GM23338 (cell line): Measurements from ENCODE around the gene OSBPL5. TPM values are rescaled to one million over a fixed set of nuclear protein-coding genes. Genes with fewer than 3 reads are reported as not detected.

Experiments
- ATAC-seq: fragments of 200-7000 bp; cut with Tn5 transposase; 3 replicates; pipeline ENCODE4 v1.9.1; 2020
- DNase-seq: peaks from one replicate; pipeline ENCODE4 v3.0.0-alpha.2; 2015; ENCODE audit warnings: low spot score
- H2AFZ ChIP-seq: fragments of 200-600 bp; sonication (generic); 2 replicates; pipeline ENCODE4 v1.8.0; 2016; ENCODE audit warnings: antibody characterized with exemption, mild to moderate bottlenecking, moderate library complexity
- H3F3A ChIP-seq: fragments of 200-600 bp; sonication (generic); replicated peaks from 2 replicates; pipeline ENCODE4 v1.8.0; 2017; ENCODE audit warnings: antibody characterized with exemption, mixed run types, low read depth
- H3K27ac ChIP-seq: fragments of 200-600 bp; sonication (generic); 2 replicates; pipeline ENCODE4 v1.6.1; 2016; ENCODE audit warnings: low read depth
- H3K27me3 ChIP-seq: fragments of 200-600 bp; sonication (generic); 2 replicates; pipeline ENCODE4 v1.8.0; 2016; ENCODE audit warnings: mild to moderate bottlenecking, mixed run types, moderate library complexity; ENCODE audit not compliant: insufficient read depth
- H3K36me3 ChIP-seq: fragments of 200-600 bp; sonication (generic); 2 replicates; pipeline ENCODE4 v1.8.0; 2016; ENCODE audit warnings: mild to moderate bottlenecking; ENCODE audit not compliant: insufficient read depth
- H3K4me1 ChIP-seq: fragments of 200-600 bp; sonication (generic); 2 replicates; pipeline ENCODE4 v1.8.0; 2016; ENCODE audit warnings: mild to moderate bottlenecking, moderate library complexity; ENCODE audit not compliant: insufficient read depth
- H3K4me2 ChIP-seq: fragments of 200-600 bp; sonication (generic); 2 replicates; pipeline ENCODE4 v1.7.1; 2017; ENCODE audit warnings: mixed run types
- H3K4me3 ChIP-seq: fragments of 200-600 bp; sonication (generic); 2 replicates; pipeline ENCODE4 v1.6.1; 2016; ENCODE audit warnings: mixed run types
- H3K79me2 ChIP-seq: fragments of 200-600 bp; sonication (generic); replicated peaks from 2 replicates; pipeline ENCODE4 v1.8.0; 2017; ENCODE audit warnings: mild to moderate bottlenecking; ENCODE audit not compliant: insufficient read depth
- H3K9me2 ChIP-seq: fragments of 200-600 bp; sonication (generic); 2 replicates; pipeline ENCODE4 v1.8.0; 2017; ENCODE audit not compliant: insufficient read depth
- H4K20me1 ChIP-seq: fragments of 200-600 bp; sonication (generic); replicated peaks from 2 replicates; pipeline ENCODE4 v1.8.0; 2017; ENCODE audit warnings: mild to moderate bottlenecking; ENCODE audit not compliant: insufficient read depth
- H3K27ac Mint-ChIP-seq: 2 replicates; pipeline ENCODE4 v1.8.0; 2020; ENCODE audit warnings: inconsistent platforms, mild to moderate bottlenecking, moderate library complexity, mixed read lengths
- H3K27me3 Mint-ChIP-seq: 3 replicates; pipeline ENCODE4 v1.8.0; 2022; ENCODE audit warnings: low read depth, mild to moderate bottlenecking, moderate library complexity, mixed read lengths, inconsistent platforms; ENCODE audit not compliant: insufficient read depth, poor library complexity
- H3K36me3 Mint-ChIP-seq: 3 replicates; pipeline ENCODE4 v1.8.0; 2021; ENCODE audit warnings: low read depth, mild to moderate bottlenecking, inconsistent platforms, moderate library complexity, mixed read lengths
- H3K4me1 Mint-ChIP-seq: 3 replicates; pipeline ENCODE4 v1.8.0; 2020; ENCODE audit warnings: mild to moderate bottlenecking, inconsistent platforms, mixed read lengths
- H3K4me3 Mint-ChIP-seq: 3 replicates; pipeline ENCODE4 v1.8.0; 2021; ENCODE audit warnings: moderate library complexity, mild to moderate bottlenecking, inconsistent platforms, mixed read lengths
- H3K9me3 Mint-ChIP-seq: 3 replicates; pipeline ENCODE4 v1.8.0; 2020; ENCODE audit warnings: moderate library complexity, mild to moderate bottlenecking, inconsistent platforms, mixed read lengths
- CREB1 ChIP-seq: fragments of 250-450 bp; sonication (Bioruptor Pico); IDR thresholded peaks from 2 replicates; pipeline ENCODE4 v1.5.0; 2020; ENCODE audit warnings: low read depth, mild to moderate bottlenecking, moderate library complexity
- CTCF ChIP-seq, 2 experiments: fragments of 200-600 bp in 1 of 2; sonication (generic) in 1 of 2; conservative IDR thresholded peaks; 2 replicates each; pipeline versions ENCODE4 v1.5.1 to v1.6.1; 2016 to 2017; ENCODE audit warnings: antibody characterized with exemption in 2 of 2, low read depth in 2 of 2, mild to moderate bottlenecking in 2 of 2, moderate library complexity in 1 of 2
- ETS1 ChIP-seq: IDR thresholded peaks from 2 replicates; pipeline ENCODE4 v1.6.1; 2016; ENCODE audit warnings: antibody characterized with exemption
- EZH2 ChIP-seq: fragments of 200-600 bp; sonication (generic); IDR thresholded peaks from one replicate; pipeline ENCODE4 v1.8.0; 2017; ENCODE audit warnings: antibody characterized with exemption, mild to moderate bottlenecking, low read depth; ENCODE audit not compliant: unreplicated experiment
- EZH2phosphoT487 ChIP-seq: fragments of 200-600 bp; sonication (generic); IDR thresholded peaks from one replicate; pipeline ENCODE4 v1.8.1; 2018; ENCODE audit warnings: antibody characterized with exemption; ENCODE audit not compliant: unreplicated experiment
- JUNB ChIP-seq: IDR thresholded peaks from one replicate; pipeline ENCODE4 v1.6.1; 2016; ENCODE audit warnings: antibody characterized with exemption; ENCODE audit not compliant: unreplicated experiment
- NANOG ChIP-seq: IDR thresholded peaks from 2 replicates; pipeline ENCODE4 v1.6.1; 2016; ENCODE audit warnings: antibody characterized with exemption, borderline replicate concordance
- POLR2AphosphoS5 ChIP-seq: IDR thresholded peaks from 2 replicates; pipeline ENCODE4 v1.6.1; 2016; ENCODE audit warnings: antibody characterized with exemption, low read depth
- REST ChIP-seq: IDR thresholded peaks from one replicate; pipeline ENCODE4 v1.6.1; 2018; ENCODE audit warnings: antibody characterized with exemption; ENCODE audit not compliant: unreplicated experiment
- STAT1 ChIP-seq: IDR thresholded peaks from one replicate; pipeline ENCODE4 v1.6.1; 2016; ENCODE audit warnings: antibody characterized with exemption; ENCODE audit not compliant: unreplicated experiment
- ZNF114 ChIP-seq: fragments of 250-450 bp; sonication (Bioruptor Pico); IDR thresholded peaks from 2 replicates; pipeline ENCODE4 v1.5.0; 2020; ENCODE audit warnings: mild to moderate bottlenecking, moderate library complexity
- ZNF331 ChIP-seq: fragments of 250-450 bp; sonication (Bioruptor Pico); IDR thresholded peaks from 2 replicates; pipeline ENCODE4 v1.5.0; 2020; ENCODE audit warnings: low read depth, mild to moderate bottlenecking, moderate library complexity
- ZNF462 ChIP-seq: fragments of 250-450 bp; sonication (Bioruptor Pico); IDR thresholded peaks from 2 replicates; pipeline ENCODE4 v1.5.0; 2020; ENCODE audit warnings: mild to moderate bottlenecking, moderate library complexity
- polyA plus RNA-seq: library from polyadenylated mRNA; unstranded; fragments of >200 nt; fragmentation: Nextera tagmentation; extraction: Ambion mirVana; gene quantifications from 2 replicates; pipeline ENCODE4 v1.2.1, GENCODE V29; 2016
- total RNA-seq: library from RNA; depleted of rRNA; stranded (reverse); fragments of >200 nt; shearing (Covaris generic); gene quantifications from 2 replicates; pipeline ENCODE4 v1.2.3, GENCODE V29; 2014

The OSBPL5 gene
- total and polyA plus RNA-seq, 2 experiments from 2014 or later, result 2.7 to 12.0 TPM

- no peak overlapping the region for H3K27ac Mint-ChIP-seq
- no peaks in the 10 kb centered on the region for H3K9me2 ChIP-seq
- H3K36me3 Mint-ChIP-seq, result peaks cover 90% of the 10 kb centered on the region
- no peak overlapping the region for H3K27ac ChIP-seq
- H3K9me3 Mint-ChIP-seq, result no peaks in the 10 kb centered on the region
- H3K27me3 ChIP-seq, result no peaks in the 10 kb centered on the region
- no peaks in the 10 kb centered on the region for H3K4me1 Mint-ChIP-seq
- H3F3A ChIP-seq, result peaks cover 24% of the 10 kb centered on the region
- H3K4me3 ChIP-seq, result no peak overlapping the region
- no peak overlapping the region for H3K4me2 ChIP-seq
- ATAC-seq (no peak), DNase-seq (no peak)
- peaks cover 5% of the 10 kb centered on the region for H3K27me3 Mint-ChIP-seq
- H3K36me3 ChIP-seq, result peaks cover 73% of the 10 kb centered on the region
- peaks cover 32% of the 10 kb centered on the region for H4K20me1 ChIP-seq
- peaks cover 59% of the 10 kb centered on the region for H3K79me2 ChIP-seq
- TF ChIP-seq JUNB, result no peak
- TF ChIP-seq POLR2AphosphoS5, result no peak
- TF ChIP-seq CTCF (conservative IDR thresholded peaks at IDR 0.05; ENCODE audit: low read depth in 2 of 2), result no peak
- no peak for TF ChIP-seq ZNF462 (CRISPR knock-in tag)
- TF ChIP-seq STAT1, result no peak
- TF ChIP-seq CREB1, result no peak
- TF ChIP-seq EZH2, result no peak
- TF ChIP-seq ZNF114, result no peak
- TF ChIP-seq REST, result no peak
- TF ChIP-seq ZNF331 (CRISPR knock-in tag), result no peak
- no peak for TF ChIP-seq EZH2phosphoT487
- TF ChIP-seq NANOG, result no peak
- TF ChIP-seq ETS1, result no peak
- no peak overlapping the region for H3K4me3 Mint-ChIP-seq
- no peaks in the 10 kb centered on the region for H3K4me1 ChIP-seq
- H2AFZ ChIP-seq, result no peak overlapping the region
Observed at GRCh38 chr11:3037945-3038271, 127.2 kb downstream of the OSBPL5 start.
